ENCODE data around the gene C10orf67.

- TF ChIP-seq CTCF (conservative IDR thresholded peaks at IDR 0.05; ENCODE audit: low read depth, low read length) = no peak
- no peak for TF ChIP-seq EZH2 (IDR thresholded peaks at IDR 0.05; ENCODE audit: borderline replicate concordance, low read depth, low read length, poor library complexity, severe bottlenecking)
These were observed 172.0 kb downstream of the C10orf67 start for GRCh38 chr10:23172429-23173213.

All from A673 (cell line).